WTC11 (cell line): Measurements from ENCODE around the gene LITAFD. TPM values are rescaled to one million over a fixed set of nuclear protein-coding genes. Genes with fewer than 3 reads are reported as not detected.
A peak's percentile ranks its signal among the peaks of the same experiment; 100 is the strongest.

Source experiments
- ATAC-seq: fragments of 200-7000 bp; cut with Tn5 transposase; 2 replicates; pipeline ENCODE4 v1.10.0; 2021; ENCODE audit warnings: mild to moderate bottlenecking, moderate library complexity
- CTCF ChIA-PET: fragments of 300-600 bp; sonication (Branson Sonifier 250); formaldehyde crosslinking; loops from one replicate; lab custom pipeline; 2021; ENCODE audit warnings: antibody characterized with exemption; lab: Charles Lee
- POLR2A ChIA-PET: fragments of 350-600 bp; sonication (Branson Sonifier 250); formaldehyde crosslinking; loops from one replicate; lab custom pipeline; 2021; ENCODE audit warnings: antibody characterized with exemption; lab: Charles Lee
- DNase-seq: peaks from one replicate; pipeline ENCODE4 v3.0.0; 2021; ENCODE audit warnings: low spot score
- H3K27ac Mint-ChIP-seq: 2 replicates; pipeline ENCODE4 v1.8.0; 2021; ENCODE audit warnings: mixed read lengths
- H3K27me3 Mint-ChIP-seq: 2 replicates; pipeline ENCODE4 v1.8.0; 2021; ENCODE audit warnings: low read depth, mild to moderate bottlenecking, moderate library complexity, mixed read lengths
- H3K36me3 Mint-ChIP-seq: 2 replicates; pipeline ENCODE4 v1.8.0; 2021; ENCODE audit warnings: mixed read lengths
- H3K4me1 Mint-ChIP-seq: 2 replicates; pipeline ENCODE4 v1.8.0; 2022; ENCODE audit warnings: mixed read lengths
- H3K4me3 Mint-ChIP-seq: 2 replicates; pipeline ENCODE4 v1.8.0; 2021; ENCODE audit warnings: mild to moderate bottlenecking, moderate library complexity, mixed read lengths
- H3K9me3 Mint-ChIP-seq: 2 replicates; pipeline ENCODE4 v1.8.0; 2021; ENCODE audit warnings: mixed read lengths
- ATF1 ChIP-seq: sonication (generic); formaldehyde crosslinking; IDR thresholded peaks from 2 replicates; pipeline ENCODE4 v1.8.1; 2023; ENCODE audit warnings: mild to moderate bottlenecking, moderate library complexity, missing genetic modification reagents
- ATF3 ChIP-seq: sonication (generic); formaldehyde crosslinking; conservative IDR thresholded peaks from 2 replicates; pipeline ENCODE4 v1.8.1; 2022; ENCODE audit warnings: mild to moderate bottlenecking, missing genetic modification reagents
- E2F1 ChIP-seq: sonication (generic); formaldehyde crosslinking; IDR thresholded peaks from 2 replicates; pipeline ENCODE4 v1.8.0; 2022; ENCODE audit warnings: mild to moderate bottlenecking, missing genetic modification reagents
- EMX1 ChIP-seq: fragments of 250-450 bp; sonication (Bioruptor Pico); IDR thresholded peaks from 2 replicates; pipeline ENCODE4 v1.8.0; 2021; ENCODE audit warnings: mild to moderate bottlenecking
- ETV6 ChIP-seq: sonication (generic); formaldehyde crosslinking; IDR thresholded peaks from 2 replicates; pipeline ENCODE4 v1.8.1; 2022; ENCODE audit warnings: mild to moderate bottlenecking, missing genetic modification reagents
- FOXK1 ChIP-seq: sonication (generic); formaldehyde crosslinking; IDR thresholded peaks from 2 replicates; pipeline ENCODE4 v1.8.0; 2022; ENCODE audit warnings: mild to moderate bottlenecking, moderate library complexity, missing genetic modification reagents
- FOXP1 ChIP-seq: sonication (generic); formaldehyde crosslinking; IDR thresholded peaks from 2 replicates; pipeline ENCODE4 v1.8.0; 2022; ENCODE audit warnings: missing genetic modification reagents, mild to moderate bottlenecking, moderate library complexity, borderline replicate concordance
- FOXP4 ChIP-seq: sonication (generic); formaldehyde crosslinking; IDR thresholded peaks from 2 replicates; pipeline ENCODE4 v1.8.0; 2022; ENCODE audit warnings: mild to moderate bottlenecking, missing genetic modification reagents
- GRHL2 ChIP-seq: fragments of 250-450 bp; sonication (Bioruptor Pico); IDR thresholded peaks from 2 replicates; pipeline ENCODE4 v1.8.0; 2022; ENCODE audit warnings: mild to moderate bottlenecking, moderate library complexity; ENCODE audit not compliant: insufficient replicate concordance, severe bottlenecking
- HMGXB4 ChIP-seq: sonication (generic); formaldehyde crosslinking; IDR thresholded peaks from 2 replicates; pipeline ENCODE4 v1.8.1; 2023; ENCODE audit warnings: mild to moderate bottlenecking, moderate library complexity, missing genetic modification reagents
- MXD4 ChIP-seq: fragments of 250-450 bp; sonication (Bioruptor Pico); IDR thresholded peaks from 2 replicates; pipeline ENCODE4 v1.8.0; 2021; ENCODE audit warnings: mild to moderate bottlenecking, moderate library complexity, borderline replicate concordance
- NFATC4 ChIP-seq: fragments of 250-450 bp; sonication (Bioruptor Pico); IDR thresholded peaks from 2 replicates; pipeline ENCODE4 v1.9.0; 2021; ENCODE audit warnings: mild to moderate bottlenecking
- SMAD4 ChIP-seq: sonication (generic); formaldehyde crosslinking; IDR thresholded peaks from 2 replicates; pipeline ENCODE4 v1.8.0; 2022; ENCODE audit warnings: mild to moderate bottlenecking, missing genetic modification reagents
- STAT6 ChIP-seq: sonication (generic); formaldehyde crosslinking; conservative IDR thresholded peaks from 2 replicates; pipeline ENCODE4 v1.8.1; 2023; ENCODE audit warnings: mild to moderate bottlenecking, low read depth, missing genetic modification reagents, moderate library complexity
- ZBTB43 ChIP-seq: sonication (generic); formaldehyde crosslinking; IDR thresholded peaks from 2 replicates; pipeline ENCODE4 v1.8.1; 2023; ENCODE audit warnings: mild to moderate bottlenecking, missing genetic modification reagents
- ZNF232 ChIP-seq: sonication (generic); formaldehyde crosslinking; IDR thresholded peaks from 2 replicates; pipeline ENCODE4 v1.8.0; 2022; ENCODE audit warnings: mild to moderate bottlenecking, missing genetic modification reagents
- ZNF425 ChIP-seq: fragments of 250-450 bp; sonication (Bioruptor Pico); conservative IDR thresholded peaks from 2 replicates; pipeline ENCODE4 v1.9.0; 2021; ENCODE audit warnings: mild to moderate bottlenecking
- total RNA-seq: library from RNA; stranded (reverse); gene quantifications from 3 replicates; pipeline ENCODE4 v1.2.3, GENCODE V29; 2021

Gene LITAFD
- total RNA-seq, 1 experiment from 2014 or later: not detected

- TF ChIP-seq FOXP1 (CRISPR knock-in tag) (no peak), MXD4 (CRISPR knock-in tag) (no peak), EMX1 (CRISPR knock-in tag) (no peak), SMAD4 (CRISPR knock-in tag) (no peak)
- Mint-ChIP-seq H3K4me1 (peaks cover 56% of the 10 kb centered on the region), H3K4me3 (no peak overlapping the region), H3K27ac (no peak overlapping the region; the same call in 1 of the 2 replicates), H3K36me3 (peaks cover 73% of the 10 kb centered on the region), H3K9me3 (no peaks in the 10 kb centered on the region), H3K27me3 (no peaks in the 10 kb centered on the region)
- CTCF ChIA-PET: interaction anchor here (0.7 to 3.4 kb wide), 6 partner anchors 8 to 82 kb away, joined by 3 to 12 read pairs (median 6); partner anchors contain the start of gene CARHSP1
- POLR2A ChIA-PET: interaction anchor here (2.5 kb wide), 1 partner anchor 14 kb away, joined by 10 read pairs; the partner anchor contains the start of gene CARHSP1
- no peak; the same call in 1 of the 2 replicates for ATAC-seq
- no peak for DNase-seq
These were observed 27.7 kb upstream of the LITAFD start for GRCh38 chr16:8854298-8854948.

GRCh38 chr16:8855051-8855786 is 26.9 kb upstream of the LITAFD start:
- Mint-ChIP-seq H3K27ac (peak overlapping the region; percentile 93), H3K36me3 (peaks cover 71% of the 10 kb centered on the region)

More at GRCh38 chr16:8855051-8855786, 26.9 kb upstream of the LITAFD start:
- DNase-seq: no peak
- no peak for ATAC-seq
- POLR2A ChIA-PET: interaction anchor here (2.5 kb wide), 1 partner anchor 13 kb away, joined by 10 read pairs; the partner anchor contains the start of gene CARHSP1
- H3K4me3 Mint-ChIP-seq: no peak overlapping the region
- CTCF ChIA-PET: interaction anchor here (1.0 to 3.4 kb wide), 6 partner anchors 8 to 30 kb away, joined by 5 to 12 read pairs (median 6); partner anchors contain the start of gene CARHSP1
- peaks cover 53% of the 10 kb centered on the region for H3K4me1 Mint-ChIP-seq
- H3K9me3 Mint-ChIP-seq: no peaks in the 10 kb centered on the region
- H3K27me3 Mint-ChIP-seq: no peaks in the 10 kb centered on the region
- TF ChIP-seq ZNF232 (no peak), ATF1 (no peak), NFATC4 (CRISPR knock-in tag) (no peak), STAT6 (CRISPR knock-in tag) (no peak), E2F1 (CRISPR knock-in tag) (no peak), ATF3 (no peak), GRHL2 (CRISPR knock-in tag) (no peak), ZNF425 (no peak), ETV6 (CRISPR knock-in tag) (no peak), FOXK1 (CRISPR knock-in tag) (no peak), HMGXB4 (CRISPR knock-in tag) (no peak), FOXP4 (CRISPR knock-in tag) (no peak), ZBTB43 (no peak)
